ENCODE results near the gene ANAPC16.

- TF ChIP-seq CTCF (IDR thresholded peaks at IDR 0.05; ENCODE audit: insufficient read depth, low read length, poor library complexity, severe bottlenecking) (no peak), EZH2phosphoT487 (conservative IDR thresholded peaks at IDR 0.05; ENCODE audit: low read length) (no peak)
Measured at GRCh38 chr10:72263613-72264241, 47.9 kb downstream of the ANAPC16 start.

Data from SU-DHL-6 (cell line).